K562 (cell line): ENCODE results near the gene HKDC1. TPM values are rescaled to one million over a fixed set of nuclear protein-coding genes. Genes with fewer than 3 reads are reported as not detected.

Source experiments
- CBFA2T3 ChIP-seq: fragments of 450-650 bp; IDR thresholded peaks from 2 replicates; pipeline ENCODE4 v1.6.1; 2017
- EP400 ChIP-seq: fragments of 450-650 bp; IDR thresholded peaks from 2 replicates; pipeline ENCODE4 v1.6.1; 2017; ENCODE audit warnings: antibody characterized with exemption, mild to moderate bottlenecking, moderate library complexity
- GABPB1 ChIP-seq: sonication (generic); formaldehyde crosslinking; IDR thresholded peaks from 2 replicates; pipeline ENCODE4 v1.8.0; 2022; ENCODE audit warnings: mild to moderate bottlenecking, missing genetic modification reagents
- HDAC1 ChIP-seq, 2 experiments: fragments of 450-650 bp; IDR thresholded peaks; 2 replicates each; pipeline ENCODE4 v1.6.1; 2016 to 2017; ENCODE audit warnings: inconsistent platforms in 1 of 2, mild to moderate bottlenecking in 1 of 2, moderate library complexity in 1 of 2
- HDGF ChIP-seq: fragments of 450-650 bp; IDR thresholded peaks from 2 replicates; pipeline ENCODE4 v1.6.1; 2016
- HNRNPK ChIP-seq: fragments of 200-400 bp; formaldehyde crosslinking; IDR thresholded peaks from one replicate; pipeline ENCODE4 v1.6.1; 2018; ENCODE audit warnings: mild to moderate bottlenecking, low read depth, low read length; ENCODE audit not compliant: poor library complexity, severe bottlenecking
- IFI16 ChIP-seq: fragments of 250-450 bp; sonication (Bioruptor Pico); IDR thresholded peaks from 2 replicates; pipeline ENCODE4 v2.1.2; 2022; ENCODE audit warnings: mild to moderate bottlenecking, inconsistent platforms
- MAZ ChIP-seq, 2 experiments: fragments of 450-650 bp in 1 of 2; sonication (generic) in 1 of 2; formaldehyde crosslinking; IDR thresholded peaks in 1 of 2; conservative IDR thresholded peaks in 1 of 2; 2 replicates each; pipeline versions ENCODE4 v1.4.0 to v1.5.0; 2020; ENCODE audit warnings: mild to moderate bottlenecking in 1 of 2, missing genetic modification reagents in 1 of 2
- MYNN ChIP-seq, 2 experiments: sonication (generic); formaldehyde crosslinking in 1 of 2; IDR thresholded peaks; 2 replicates each; pipeline versions ENCODE4 v1.5.0 to v1.6.1; 2016 to 2020; ENCODE audit warnings: antibody characterized with exemption in 1 of 2, missing genetic modification reagents in 1 of 2
- NFRKB ChIP-seq: fragments of 450-650 bp; IDR thresholded peaks from 2 replicates; pipeline ENCODE4 v1.6.1; 2016; ENCODE audit warnings: low read depth
- NFYB ChIP-seq: IDR thresholded peaks from 2 replicates; pipeline ENCODE4 v1.6.1; 2011; ENCODE audit warnings: mild to moderate bottlenecking, moderate library complexity; ENCODE audit not compliant: insufficient read length; ENCODE audit errors: extremely low read depth
- PHF21A ChIP-seq: fragments of 450-650 bp; IDR thresholded peaks from 2 replicates; pipeline ENCODE4 v1.6.1; 2017; ENCODE audit warnings: low read depth, borderline replicate concordance
- RBM39 ChIP-seq: fragments of 200-400 bp; formaldehyde crosslinking; optimal IDR thresholded peaks from 2 replicates; pipeline ENCODE3; 2018; ENCODE audit warnings: low read depth, low read length
- SAFB2 ChIP-seq: fragments of 200-400 bp; formaldehyde crosslinking; IDR thresholded peaks from 2 replicates; pipeline ENCODE4 v1.6.1; 2018; ENCODE audit warnings: borderline replicate concordance, low read length, low read depth, moderate library complexity; ENCODE audit not compliant: severe bottlenecking
- SIN3A ChIP-seq, 2 experiments: fragments of 150-350 bp in 1 of 2; IDR thresholded peaks; 2 replicates each; pipeline ENCODE4 v1.6.1; 2011 to 2016; ENCODE audit warnings: borderline replicate concordance in 2 of 2, low read depth in 2 of 2, low read length in 2 of 2, mild to moderate bottlenecking in 2 of 2, moderate library complexity in 2 of 2; ENCODE audit not compliant: control insufficient read depth in 1 of 2
- SLC30A9 ChIP-seq: fragments of 250-450 bp; sonication (Bioruptor Pico); IDR thresholded peaks from 2 replicates; pipeline ENCODE4 v1.8.0; 2022; ENCODE audit warnings: mild to moderate bottlenecking, moderate library complexity
- SMAD3 ChIP-seq: fragments of 450-650 bp; formaldehyde crosslinking; conservative IDR thresholded peaks from 2 replicates; pipeline ENCODE4 v1.4.0; 2020; ENCODE audit warnings: mild to moderate bottlenecking
- YBX1 ChIP-seq: fragments of 450-650 bp; IDR thresholded peaks from 2 replicates; pipeline ENCODE4 v1.7.1; 2016; ENCODE audit warnings: mild to moderate bottlenecking
- ZNF121 ChIP-seq: sonication (generic); formaldehyde crosslinking; conservative IDR thresholded peaks from 2 replicates; pipeline ENCODE4 v1.8.0; 2022; ENCODE audit warnings: missing genetic modification reagents
- ZNF175 ChIP-seq: fragments of 200-800 bp; sonication (Bioruptor generic); IDR thresholded peaks from 2 replicates; pipeline ENCODE4 v1.6.1; 2016; ENCODE audit warnings: low read depth, mild to moderate bottlenecking, missing genetic modification characterization, missing compliant biosample characterization
- ZNF398 ChIP-seq: fragments of 250-450 bp; sonication (Bioruptor Pico); IDR thresholded peaks from 2 replicates; pipeline ENCODE4 v1.8.0; 2021; ENCODE audit warnings: moderate library complexity, mild to moderate bottlenecking, inconsistent platforms
- ZSCAN32 ChIP-seq: fragments of 450-650 bp; formaldehyde crosslinking; IDR thresholded peaks from 2 replicates; pipeline ENCODE4 v1.4.0; 2020; ENCODE audit warnings: mild to moderate bottlenecking, moderate library complexity
- polyA plus RNA-seq, 8 experiments: library from polyadenylated mRNA; depleted of rRNA in 4 of 8; stranded (reverse) in 5 of 8; unstranded in 3 of 8; fragments of >200 nt; fragmentation: Nextera tagmentation in 2 of 8; fragmentation: Illumina TruSeq in 1 of 8; extraction: Ambion mirVana in 2 of 8; extraction: Trizol in 1 of 8; gene quantifications; 2 replicates each; pipeline versions ENCODE4 v1.2.1 to v1.2.3, GENCODE V29; 2011 to 2014; ENCODE audit warnings: inconsistent platforms in 1 of 8, missing spikeins in 1 of 8
- total RNA-seq, 7 experiments: library from RNA; depleted of rRNA in 6 of 7; stranded (reverse); fragments of >200 nt in 6 of 7; fragmentation: Illumina TruSeq in 2 of 7; extraction: Trizol in 2 of 7; gene quantifications; 2 replicates each; pipeline versions ENCODE4 v1.2.1 to v1.2.3, GENCODE V29; 2011 to 2021; ENCODE audit warnings: low replicate concordance in 1 of 7

The HKDC1 gene
- total and polyA plus RNA-seq, 9 of the 15 experiments (the other 6 are each of a cell fraction or from before 2014, with no cell fraction given) = 0.04 to 0.22 (median 0.11) TPM; not detected in 5

- TF ChIP-seq ZNF398 (CRISPR knock-in tag) (no peak), SAFB2 (no peak), HDAC1 (IDR thresholded peaks at IDR 0.05) (peak in 1 of 2 experiments; percentile 90; a peak in 2 of 4 replicates), MAZ (CRISPR knock-in tag; conservative IDR thresholded peaks at IDR 0.05 in 1 of 2, IDR thresholded peaks at IDR 0.05 in 1 of 2) (peak; percentile 23 to 79), YBX1 (no peak), GABPB1 (CRISPR knock-in tag) (no peak; the same call in none of the 2 replicates), HDGF (no peak; the same call in 1 of the 2 replicates), SMAD3 (peak; percentile 65), ZSCAN32 (CRISPR knock-in tag) (no peak), PHF21A (no peak), NFYB (no peak), ZNF121 (CRISPR knock-in tag) (no peak), SIN3A (IDR thresholded peaks at IDR 0.05; ENCODE audit: borderline replicate concordance in 2 of 2, control insufficient read depth in 1 of 2, low read depth in 2 of 2, low read length in 2 of 2) (peak in 1 of 2 experiments; percentile 85; a peak in 1 of 4 replicates), HNRNPK (no peak), CBFA2T3 (peak; percentile 64), NFRKB (peak; percentile 84), RBM39 (peak; percentile 50), ZNF175 (CRISPR knock-in tag) (peak; percentile 77; the same call in 1 of the 2 replicates), MYNN (IDR thresholded peaks at IDR 0.05) (no peak), MYNN (CRISPR knock-in tag; IDR thresholded peaks at IDR 0.05) (no peak), EP400 (peak; percentile 90), SLC30A9 (no peak), IFI16 (CRISPR knock-in tag) (no peak)
Measured at GRCh38 chr10:69222157-69223027, 2.3 kb downstream of the HKDC1 start (continued).
